ENCODE data around the gene NCK2.

DNA sequence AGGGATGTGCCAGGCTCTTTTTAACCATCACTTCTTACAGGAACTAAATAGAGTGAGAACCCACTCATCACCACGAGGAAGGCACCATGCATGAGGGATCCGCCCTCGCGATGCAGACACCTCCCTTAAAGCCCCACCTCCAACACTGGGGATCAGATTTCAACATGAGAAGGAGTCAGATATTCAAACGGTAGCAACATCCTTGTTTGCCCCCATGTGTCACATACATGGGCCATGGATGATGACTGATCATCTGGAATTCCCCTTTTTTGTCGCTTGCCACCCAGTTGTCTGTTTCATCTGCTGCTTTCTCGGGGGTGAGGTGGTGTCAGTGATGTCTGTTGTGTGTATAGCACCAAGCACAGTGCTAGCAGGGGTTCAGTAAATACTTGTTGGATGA, 57.9 kb downstream of the NCK2 start:
- TF ChIP-seq, protein P1, sequence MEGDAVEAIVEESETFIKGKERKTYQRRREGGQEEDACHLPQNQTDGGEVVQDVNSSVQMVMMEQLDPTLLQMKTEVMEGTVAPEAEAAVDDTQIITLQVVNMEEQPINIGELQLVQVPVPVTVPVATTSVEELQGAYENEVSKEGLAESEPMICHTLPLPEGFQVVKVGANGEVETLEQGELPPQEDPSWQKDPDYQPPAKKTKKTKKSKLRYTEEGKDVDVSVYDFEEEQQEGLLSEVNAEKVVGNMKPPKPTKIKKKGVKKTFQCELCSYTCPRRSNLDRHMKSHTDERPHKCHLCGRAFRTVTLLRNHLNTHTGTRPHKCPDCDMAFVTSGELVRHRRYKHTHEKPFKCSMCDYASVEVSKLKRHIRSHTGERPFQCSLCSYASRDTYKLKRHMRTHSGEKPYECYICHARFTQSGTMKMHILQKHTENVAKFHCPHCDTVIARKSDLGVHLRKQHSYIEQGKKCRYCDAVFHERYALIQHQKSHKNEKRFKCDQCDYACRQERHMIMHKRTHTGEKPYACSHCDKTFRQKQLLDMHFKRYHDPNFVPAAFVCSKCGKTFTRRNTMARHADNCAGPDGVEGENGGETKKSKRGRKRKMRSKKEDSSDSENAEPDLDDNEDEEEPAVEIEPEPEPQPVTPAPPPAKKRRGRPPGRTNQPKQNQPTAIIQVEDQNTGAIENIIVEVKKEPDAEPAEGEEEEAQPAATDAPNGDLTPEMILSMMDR (conservative IDR thresholded peaks at IDR 0.05; ENCODE audit: low read depth, low read length) = no peak
- no peak for TF ChIP-seq EZH2 (IDR thresholded peaks at IDR 0.05; ENCODE audit: borderline replicate concordance, low read depth, low read length, poor library complexity, severe bottlenecking)

All from A673 (cell line).